Activated gamma-delta T cell treated with anti-CD3 and anti-CD28 coated beads, Interleukin-2, amount 50 U/mL, for 16 hours (primary cell): ENCODE results near the gene NDUFA7.
A peak's percentile ranks its signal among the peaks of the same experiment; 100 is the strongest.
"Not testable (repeated sequence)": the region's sequence is repeated elsewhere in the genome, so short reads cannot be mapped to it uniquely, and the experiment has no call there.

Experiments
- DNase-seq: peaks from one replicate; pipeline ENCODE4 v3.0.0-alpha.2; 2020; ENCODE audit warnings: low read depth

Gene NDUFA7

GRCh38 chr19:8321067-8321985, at the start of gene NDUFA7, which contains the start of gene RPS28:
NDUFA7 (minus strand) TSS chr19:8321375; CDS start chr19:8321358, 17 bp downstream.
RPS28 (plus strand) TSS chr19:8321496; CDS start chr19:8321531, 35 bp downstream.
- DNase-seq = peak; percentile 95

- DNase-seq = no peak
These were observed 49.2 kb upstream of the NDUFA7 start for GRCh38 chr19:8370176-8371010.

GRCh38 chr19:8367327-8368001, 46.3 kb upstream of the NDUFA7 start:
- DNase-seq = no peak

GRCh38 chr19:8366961-8367326, 45.8 kb upstream of the NDUFA7 start:
- DNase-seq = no peak

GRCh38 chr19:8366121-8366581, 45.0 kb upstream of the NDUFA7 start:
- DNase-seq = no peak

GRCh38 chr19:8363803-8364771, 42.9 kb upstream of the NDUFA7 start, which contains the start of gene ANGPTL4:
ANGPTL4 (plus strand) TSS chr19:8364155; CDS start chr19:8364322, 167 bp downstream.
- DNase-seq = peak; percentile 21

- no peak for DNase-seq
These were observed 41.0 kb upstream of the NDUFA7 start for GRCh38 chr19:8361921-8362793.

- no peak for DNase-seq
These were observed 39.0 kb upstream of the NDUFA7 start for GRCh38 chr19:8360196-8360595.

- no peak for DNase-seq
These were observed 37.8 kb upstream of the NDUFA7 start for GRCh38 chr19:8358948-8359347.

GRCh38 chr19:8357007-8357521, 35.9 kb upstream of the NDUFA7 start:
- DNase-seq = no peak

GRCh38 chr19:8355631-8356402, 34.6 kb upstream of the NDUFA7 start:
- no peak for DNase-seq

GRCh38 chr19:8352845-8353244, 31.7 kb upstream of the NDUFA7 start:
- not testable (repeated sequence) for DNase-seq

GRCh38 chr19:8352134-8352827, 31.1 kb upstream of the NDUFA7 start:
- no peak for DNase-seq

- not testable (repeated sequence) for DNase-seq
These were observed 28.6 kb upstream of the NDUFA7 start for GRCh38 chr19:8349629-8350372.

GRCh38 chr19:8343483-8343844, 22.3 kb upstream of the NDUFA7 start:
- no peak for DNase-seq

- DNase-seq = peak; percentile 91
These were observed 21.7 kb upstream of the NDUFA7 start, which contains the start of gene KANK3 for GRCh38 chr19:8342684-8343482. KANK3 (minus strand) TSS chr19:8343262; CDS start chr19:8337828, 5,434 bp downstream.

GRCh38 chr19:8342316-8342683, 21.1 kb upstream of the NDUFA7 start:
- DNase-seq = no peak
